ENCODE measurements around the gene MAP2K5.

The MAP2K5 gene

GRCh38 chr15:67806536-67806935, 264.0 kb downstream of the MAP2K5 start:
- no peak for DNase-seq (ENCODE audit: low read depth in 3 of 3)

GRCh38 chr15:67807141-67807540, 264.6 kb downstream of the MAP2K5 start:
- DNase-seq (ENCODE audit: low read depth in 3 of 3), result no peak

GRCh38 chr15:67807836-67808235, 265.3 kb downstream of the MAP2K5 start:
- DNase-seq (ENCODE audit: low read depth in 3 of 3), result no peak

- DNase-seq (ENCODE audit: low read depth in 3 of 3), result no peak
Observed at GRCh38 chr15:67808821-67809220, 266.3 kb downstream of the MAP2K5 start.

- DNase-seq (ENCODE audit: low read depth in 3 of 3), result no peak
Observed at GRCh38 chr15:67809441-67809840, 266.9 kb downstream of the MAP2K5 start.

- DNase-seq (ENCODE audit: low read depth in 3 of 3), result no peak
Observed at GRCh38 chr15:67809866-67810265, 267.4 kb downstream of the MAP2K5 start.

GRCh38 chr15:67812241-67812644, 269.7 kb downstream of the MAP2K5 start:
- DNase-seq (ENCODE audit: low read depth in 3 of 3), result no peak

- DNase-seq (ENCODE audit: low read depth in 3 of 3), result no peak
Observed at GRCh38 chr15:67813104-67813634, 270.7 kb downstream of the MAP2K5 start.

GRCh38 chr15:67815036-67815592, 272.6 kb downstream of the MAP2K5 start:
- no peak for DNase-seq (ENCODE audit: low read depth in 3 of 3)

- no peak for DNase-seq (ENCODE audit: low read depth in 3 of 3)
Observed at GRCh38 chr15:67816668-67817067, 274.2 kb downstream of the MAP2K5 start.

- no peak for DNase-seq (ENCODE audit: low read depth in 3 of 3)
Observed at GRCh38 chr15:67818464-67818863, 276.0 kb downstream of the MAP2K5 start.

- no peak for DNase-seq (ENCODE audit: low read depth in 3 of 3)
Observed at GRCh38 chr15:67819636-67820035, 277.1 kb downstream of the MAP2K5 start.

GRCh38 chr15:67820122-67820991, 277.9 kb downstream of the MAP2K5 start:
- no peak for DNase-seq (ENCODE audit: low read depth in 3 of 3)

- DNase-seq (ENCODE audit: low read depth in 3 of 3), result no peak
Observed at GRCh38 chr15:67820992-67821783, 278.7 kb downstream of the MAP2K5 start.

- DNase-seq (ENCODE audit: low read depth in 3 of 3), result no peak
Observed at GRCh38 chr15:67821784-67822440, 279.4 kb downstream of the MAP2K5 start.

- DNase-seq (ENCODE audit: low read depth in 3 of 3), result no peak
Observed at GRCh38 chr15:67822537-67823313, 280.2 kb downstream of the MAP2K5 start.

- no peak for DNase-seq (ENCODE audit: low read depth in 3 of 3)
Observed at GRCh38 chr15:67823314-67824196, 281.1 kb downstream of the MAP2K5 start.

GRCh38 chr15:67824197-67824968, 281.9 kb downstream of the MAP2K5 start:
- no peak for DNase-seq (ENCODE audit: low read depth in 3 of 3)
